HFFc6 (cell line): ENCODE data around the gene CAST. TPM values are rescaled to one million over a fixed set of nuclear protein-coding genes. Genes with fewer than 3 reads are reported as not detected.

Experiments
- DNase-seq: peaks from one replicate; pipeline ENCODE4 v3.0.0-alpha.2; 2018
- H3K27ac Mint-ChIP-seq: 2 replicates; pipeline ENCODE4 v1.8.0; 2020; ENCODE audit warnings: mild to moderate bottlenecking, mixed read lengths
- H3K27me3 Mint-ChIP-seq: 2 replicates; pipeline ENCODE4 v1.8.0; 2021; ENCODE audit warnings: mild to moderate bottlenecking, moderate library complexity, mixed read lengths; ENCODE audit not compliant: insufficient read depth
- H3K36me3 Mint-ChIP-seq: 2 replicates; pipeline ENCODE4 v1.8.0; 2021; ENCODE audit warnings: low read depth, mixed read lengths
- H3K4me1 Mint-ChIP-seq: 2 replicates; pipeline ENCODE4 v1.8.0; 2020; ENCODE audit warnings: low read depth, mixed read lengths
- H3K4me3 Mint-ChIP-seq: 2 replicates; pipeline ENCODE4 v1.8.0; 2020; ENCODE audit warnings: mild to moderate bottlenecking, moderate library complexity, mixed read lengths
- H3K9me3 Mint-ChIP-seq: 2 replicates; pipeline ENCODE4 v1.8.0; 2020; ENCODE audit warnings: mild to moderate bottlenecking, mixed read lengths
- CTCF ChIP-seq: fragments of 200-600 bp; sonication (generic); IDR thresholded peaks from 2 replicates; pipeline ENCODE4 v1.5.0; 2021; ENCODE audit warnings: antibody characterized with exemption, mild to moderate bottlenecking
- total RNA-seq, 6 experiments: library from RNA; stranded (reverse); fragmentation: NEBNext Ultra II Directional; extraction: Animal tissue kit (Norgen Biotek cat#: 25700); gene quantifications; 2 replicates in 1 of 6; 3 replicates in 5 of 6; pipeline ENCODE4 v1.2.3, GENCODE V29; 2021

The CAST gene
- total RNA-seq, 6 experiments from 2014 or later = 274 to 342 (median 322) TPM

- no peaks in the 10 kb centered on the region for H3K9me3 Mint-ChIP-seq
- no peak overlapping the region for H3K27ac Mint-ChIP-seq
- 0 out of 2 replicates have a peak, but pooled peaks cover 1% of the 10 kb centered on the region for H3K27me3 Mint-ChIP-seq
- H3K4me1 Mint-ChIP-seq = peaks cover 38% of the 10 kb centered on the region
- TF ChIP-seq CTCF = no peak
- DNase-seq = no peak
- H3K36me3 Mint-ChIP-seq = peaks cover 19% of the 10 kb centered on the region
- no peak overlapping the region for H3K4me3 Mint-ChIP-seq
Measured at GRCh38 chr5:96671441-96671840, 9.3 kb downstream of the CAST start.

- H3K36me3 Mint-ChIP-seq = peaks cover 14% of the 10 kb centered on the region
- TF ChIP-seq CTCF = no peak
- no peak overlapping the region for H3K27ac Mint-ChIP-seq
- no peak for DNase-seq
- H3K9me3 Mint-ChIP-seq = no peaks in the 10 kb centered on the region
- no peak overlapping the region for H3K4me3 Mint-ChIP-seq
- H3K4me1 Mint-ChIP-seq = peaks cover 25% of the 10 kb centered on the region
- 0 out of 2 replicates have a peak, but pooled peaks cover 1% of the 10 kb centered on the region for H3K27me3 Mint-ChIP-seq
Measured at GRCh38 chr5:96673127-96673526, 11.0 kb downstream of the CAST start.

GRCh38 chr5:96675882-96676281, 13.7 kb downstream of the CAST start:
- H3K9me3 Mint-ChIP-seq = no peaks in the 10 kb centered on the region
- H3K4me1 Mint-ChIP-seq = peaks cover 28% of the 10 kb centered on the region
- TF ChIP-seq CTCF = no peak
- H3K27me3 Mint-ChIP-seq = 0 out of 2 replicates have a peak, but pooled peaks cover 1% of the 10 kb centered on the region
- no peak overlapping the region for H3K27ac Mint-ChIP-seq
- H3K36me3 Mint-ChIP-seq = peaks cover 20% of the 10 kb centered on the region
- no peak for DNase-seq
- H3K4me3 Mint-ChIP-seq = no peak overlapping the region

GRCh38 chr5:96677496-96677895, 15.3 kb downstream of the CAST start:
- no peaks in the 10 kb centered on the region for H3K9me3 Mint-ChIP-seq
- DNase-seq = no peak
- no peak for TF ChIP-seq CTCF
- peaks cover 29% of the 10 kb centered on the region for H3K4me1 Mint-ChIP-seq
- peak overlapping the region; percentile 24; the same call in 1 of the 2 replicates for H3K27ac Mint-ChIP-seq
- H3K27me3 Mint-ChIP-seq = no peaks in the 10 kb centered on the region
- peaks cover 12% of the 10 kb centered on the region for H3K36me3 Mint-ChIP-seq
- H3K4me3 Mint-ChIP-seq = no peak overlapping the region

DNA sequence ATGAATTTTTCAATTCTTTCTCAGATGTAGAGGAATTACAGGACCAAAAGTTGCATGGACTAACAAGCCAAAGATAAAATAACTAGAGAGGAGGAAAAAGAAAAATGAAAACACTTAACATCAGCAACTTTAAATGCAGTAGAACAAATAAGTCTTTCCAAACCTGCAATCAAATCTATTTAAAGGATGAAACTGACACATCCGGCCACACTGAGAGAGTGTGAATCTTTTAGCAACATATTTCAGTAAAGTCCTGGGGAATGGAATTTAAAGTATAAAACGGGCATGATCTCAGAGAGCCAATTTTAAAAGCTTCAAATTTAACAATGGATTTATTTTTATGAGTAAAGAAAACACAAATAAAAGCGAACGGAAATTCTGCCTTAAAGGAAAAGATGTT, 17.1 kb downstream of the CAST start:
- Mint-ChIP-seq H3K27ac (peak overlapping the region; percentile 19; the same call in 1 of the 2 replicates), H3K9me3 (no peaks in the 10 kb centered on the region), H3K4me1 (peaks cover 44% of the 10 kb centered on the region), H3K36me3 (peaks cover 12% of the 10 kb centered on the region), H3K27me3 (no peaks in the 10 kb centered on the region), H3K4me3 (no peak overlapping the region)
- no peak for TF ChIP-seq CTCF
- no peak for DNase-seq
